ENCODE results near the gene TMEM231. TPM values are rescaled to one million over a fixed set of nuclear protein-coding genes. Genes with fewer than 3 reads are reported as not detected.

TMEM231 gene
- total and polyA plus RNA-seq, 2 donors from 2014 or later, result 8.6 to 13.7 TPM

DNA sequence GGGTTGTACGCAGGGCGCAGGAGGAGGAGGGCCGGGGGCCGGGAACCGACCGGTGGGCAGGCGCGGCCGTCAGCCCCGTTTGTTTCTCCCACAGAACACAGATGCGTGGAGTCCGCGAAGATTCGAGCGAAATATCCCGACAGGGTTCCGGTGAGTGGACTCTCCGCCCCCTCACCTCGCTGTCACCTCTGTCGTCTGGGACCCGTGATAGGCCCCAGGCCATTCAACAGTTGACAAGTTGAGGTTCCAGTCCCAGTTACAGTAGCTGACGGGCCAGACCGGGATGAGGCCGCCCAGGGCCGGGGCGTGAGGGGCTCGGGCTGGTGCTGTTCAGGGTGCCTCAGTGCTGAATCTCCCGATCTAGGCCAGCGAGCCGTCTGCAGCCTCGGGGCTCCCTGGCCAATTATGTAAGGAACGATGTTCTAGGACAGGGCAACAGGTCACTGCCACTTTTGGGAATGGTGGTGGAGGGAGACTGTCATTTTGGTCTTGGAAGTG, 10.8 kb upstream of the TMEM231 start:
- H3K27ac ChIP-seq (ENCODE audit: low read depth in 2 of 2, low read length in 2 of 2), result peak overlapping the region in 1 of 2 donors; percentile 73
- FAIRE-seq (no peak), DNase-seq (peak in 4 of 5 donors; percentile 5 to 75 (median 45))
- H3K36me3 ChIP-seq (ENCODE audit: control insufficient read depth in 2 of 3, insufficient read depth in 3 of 3, low read length in 3 of 3), result peaks cover 6 to 33% (median 10%) of the 10 kb centered on the region in 3 donors
- H3K27me3 ChIP-seq (ENCODE audit: control insufficient read depth, insufficient read depth, low read length), result no peaks in the 10 kb centered on the region
- H3K9ac ChIP-seq (ENCODE audit: low read length in 3 of 3), result peak overlapping the region; percentile 18 to 72 (median 45)
- H3K4me1 ChIP-seq (ENCODE audit: control insufficient read depth in 2 of 3, insufficient read depth in 2 of 3, low read depth in 1 of 3, low read length in 3 of 3), result peaks cover 2 to 13% (median 4%) of the 10 kb centered on the region in 3 donors
- no peak for TF ChIP-seq CTCF (IDR thresholded peaks at IDR 0.05; ENCODE audit: borderline replicate concordance, extremely low read depth, insufficient read depth)
- intact Hi-C loops (cut with DNase I), result no loop called here
- H3K4me3 ChIP-seq (ENCODE audit: low read length in 3 of 3), result peak overlapping the region; percentile 46 to 96 (median 60)
- no peaks in the 10 kb centered on the region for H3K9me3 ChIP-seq (ENCODE audit: control insufficient read depth in 2 of 3, insufficient read depth in 1 of 3, low read length in 3 of 3)

GRCh38 chr16:75566040-75566757, 10.1 kb upstream of the TMEM231 start, which contains the start of gene GABARAPL2:
Gene GABARAPL2 (plus strand): TSS chr16:75566379. CDS start chr16:75566487, 108 bp downstream.
- Histone ChIP-seq H3K4me1 (ENCODE audit: control insufficient read depth in 2 of 3, insufficient read depth in 2 of 3, low read depth in 1 of 3, low read length in 3 of 3) (peaks cover 2 to 13% (median 4%) of the 10 kb centered on the region in 3 donors), H3K27me3 (ENCODE audit: control insufficient read depth, insufficient read depth, low read length) (no peaks in the 10 kb centered on the region), H3K4me3 (ENCODE audit: low read length in 3 of 3) (peak within 1 kb of the TSS; percentile 75 to 96 (median 96)), H3K27ac (ENCODE audit: low read depth in 2 of 2, low read length in 2 of 2) (peak within 1 kb of the TSS; percentile 18 to 73), H3K36me3 (ENCODE audit: control insufficient read depth in 2 of 3, insufficient read depth in 3 of 3, low read length in 3 of 3) (peaks cover 6 to 30% (median 10%) of the 10 kb centered on the region in 3 donors), H3K9me3 (ENCODE audit: control insufficient read depth in 2 of 3, insufficient read depth in 1 of 3, low read length in 3 of 3) (no peaks in the 10 kb centered on the region), H3K9ac (ENCODE audit: low read length in 3 of 3) (peak within 1 kb of the TSS; percentile 18 to 92 (median 85))
- peak; percentile 93 to 95 (median 95) for DNase-seq
- no peak for FAIRE-seq
- TF ChIP-seq CTCF (IDR thresholded peaks at IDR 0.05; ENCODE audit: borderline replicate concordance, extremely low read depth, insufficient read depth), result no peak
- intact Hi-C loops (cut with DNase I), result no loop called here

DNA sequence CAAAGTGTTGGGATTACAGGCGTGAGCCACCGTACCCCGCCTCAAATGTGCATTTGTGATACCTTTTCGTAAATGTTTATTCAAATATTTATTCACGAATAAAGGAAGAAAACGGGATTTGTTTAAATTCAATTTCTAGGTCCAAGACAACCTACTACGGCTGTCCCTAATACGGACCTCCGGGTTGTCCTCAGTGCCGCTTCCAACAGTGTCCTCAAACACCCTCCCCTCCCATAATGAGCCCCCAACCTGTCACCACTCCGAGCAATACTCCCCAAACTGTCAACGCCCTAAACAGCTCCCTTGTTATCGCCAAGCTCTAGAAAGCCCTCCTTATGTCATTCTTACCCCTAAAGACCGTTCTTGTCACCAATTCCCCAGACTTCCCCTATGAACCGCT, 9.6 kb upstream of the TMEM231 start:
- Histone ChIP-seq H3K9ac (ENCODE audit: low read length in 3 of 3) (peak overlapping the region in 2 of 3 donors; percentile 85 to 92), H3K27ac (ENCODE audit: low read depth in 2 of 2, low read length in 2 of 2) (peak overlapping the region; percentile 18 to 73), H3K4me1 (ENCODE audit: control insufficient read depth in 2 of 3, insufficient read depth in 2 of 3, low read depth in 1 of 3, low read length in 3 of 3) (peaks cover 2 to 13% (median 4%) of the 10 kb centered on the region in 3 donors), H3K9me3 (ENCODE audit: control insufficient read depth in 2 of 3, insufficient read depth in 1 of 3, low read length in 3 of 3) (no peaks in the 10 kb centered on the region), H3K36me3 (ENCODE audit: control insufficient read depth in 2 of 3, insufficient read depth in 3 of 3, low read length in 3 of 3) (peaks cover 6 to 28% (median 10%) of the 10 kb centered on the region in 3 donors), H3K4me3 (ENCODE audit: low read length in 3 of 3) (peak overlapping the region; percentile 75 to 96 (median 96)), H3K27me3 (ENCODE audit: control insufficient read depth, insufficient read depth, low read length) (no peaks in the 10 kb centered on the region)
- no peak for TF ChIP-seq CTCF (IDR thresholded peaks at IDR 0.05; ENCODE audit: borderline replicate concordance, extremely low read depth, insufficient read depth)
- intact Hi-C loops (cut with DNase I), result no loop called here
- FAIRE-seq, result no peak
- DNase-seq, result no peak

All from kidney (tissue), 14 donors.